Mucosa of gallbladder (tissue), 1 donor: Measurements from ENCODE around the gene ADAMTS17. TPM values are rescaled to one million over a fixed set of nuclear protein-coding genes. Genes with fewer than 3 reads are reported as not detected.
A peak's percentile ranks its signal among the peaks of the same experiment; 100 is the strongest.

Experiments used
- DNase-seq: peaks from one replicate; pipeline ENCODE4 v3.0.0-alpha.2; 2020; ENCODE audit warnings: low spot score
- total RNA-seq: library from RNA; stranded (reverse); gene quantifications from one replicate; pipeline ENCODE4 v1.2.1, GENCODE V29; 2021
- donor health status: DM: no; HTN: no; CAD: no.

Gene ADAMTS17
- total RNA-seq, result 3.6 TPM

GRCh38 chr15:100341750-100342560 is at the start of gene ADAMTS17:
Gene ADAMTS17, minus strand, starts transcription at chr15:100341975. Its CDS starts 76 bp downstream, at chr15:100341899.
- peak; percentile 96 for DNase-seq

DNA sequence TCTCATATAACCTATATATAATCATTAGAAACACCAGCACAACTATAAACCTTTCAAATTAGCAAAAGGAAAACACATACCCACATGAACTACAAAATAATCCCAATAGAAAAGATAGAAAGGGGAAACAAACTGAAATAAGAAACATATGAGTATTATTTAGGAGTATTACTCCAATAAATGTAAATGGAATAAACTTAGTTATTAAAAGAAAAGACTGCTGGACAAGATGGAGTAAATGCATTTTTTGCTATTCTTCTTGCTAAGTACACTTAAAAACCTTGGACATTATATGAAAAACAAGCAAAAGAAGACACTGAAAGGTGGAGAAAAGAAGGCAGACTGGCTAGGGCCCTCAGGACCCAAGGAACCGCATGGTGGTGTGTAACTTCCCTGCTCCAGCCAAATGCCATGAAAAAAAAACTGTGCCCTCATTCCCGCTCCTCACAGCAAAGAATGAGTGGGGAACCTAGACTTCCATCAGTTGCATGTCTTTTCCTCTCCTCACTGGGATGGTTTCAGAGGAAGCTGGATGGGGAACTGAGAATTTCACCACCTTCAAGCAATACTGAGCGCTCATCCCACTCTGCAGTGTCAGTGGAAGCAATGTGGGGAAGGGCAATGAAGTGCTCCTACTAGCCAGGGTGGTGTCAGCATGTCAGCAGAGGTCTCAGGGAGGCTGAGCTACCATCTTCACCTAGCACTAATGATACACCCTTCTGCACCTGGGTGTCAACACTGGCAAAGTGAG is 43.7 kb upstream of the ADAMTS17 start:
- no peak for DNase-seq

DNA sequence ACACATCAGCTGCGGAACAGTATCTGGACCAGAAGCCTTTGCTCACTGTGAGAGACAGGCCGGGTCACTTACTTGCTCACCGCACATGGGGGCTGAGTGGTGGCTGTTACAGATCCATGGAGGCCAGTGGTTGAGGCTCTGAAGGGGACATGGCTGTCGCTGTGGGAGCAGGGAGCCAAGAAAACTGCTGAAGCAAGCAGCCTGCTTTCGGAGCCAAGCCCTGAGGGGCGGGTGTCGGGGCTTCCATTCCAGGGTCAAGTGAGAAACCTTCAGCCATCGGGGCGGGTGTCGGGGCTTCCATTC is 42.3 kb upstream of the ADAMTS17 start:
- DNase-seq, result no peak

- DNase-seq, result peak; percentile 14
These were observed 41.7 kb upstream of the ADAMTS17 start for GRCh38 chr15:100383302-100384107.

DNA sequence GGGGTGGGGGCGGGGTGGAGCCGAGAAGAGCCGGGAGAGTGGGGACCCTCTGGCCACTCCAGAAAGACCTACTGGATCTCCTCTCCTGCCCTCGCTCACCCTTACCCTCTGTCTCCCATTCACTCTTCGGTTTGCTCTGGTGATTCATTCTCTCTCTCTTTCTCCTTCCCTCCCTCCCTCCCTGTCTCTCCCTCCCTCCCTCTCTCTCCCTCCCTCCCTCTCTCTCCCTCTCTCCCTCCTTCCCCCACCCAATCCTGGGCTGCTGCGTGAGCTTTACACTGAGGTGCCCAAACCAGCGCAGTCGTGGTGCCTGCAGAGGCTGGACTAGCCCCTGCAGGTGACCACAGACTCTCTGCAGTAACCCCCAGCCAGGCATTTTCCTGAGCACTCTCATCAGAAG is 32.2 kb upstream of the ADAMTS17 start:
- DNase-seq, result no peak

DNA sequence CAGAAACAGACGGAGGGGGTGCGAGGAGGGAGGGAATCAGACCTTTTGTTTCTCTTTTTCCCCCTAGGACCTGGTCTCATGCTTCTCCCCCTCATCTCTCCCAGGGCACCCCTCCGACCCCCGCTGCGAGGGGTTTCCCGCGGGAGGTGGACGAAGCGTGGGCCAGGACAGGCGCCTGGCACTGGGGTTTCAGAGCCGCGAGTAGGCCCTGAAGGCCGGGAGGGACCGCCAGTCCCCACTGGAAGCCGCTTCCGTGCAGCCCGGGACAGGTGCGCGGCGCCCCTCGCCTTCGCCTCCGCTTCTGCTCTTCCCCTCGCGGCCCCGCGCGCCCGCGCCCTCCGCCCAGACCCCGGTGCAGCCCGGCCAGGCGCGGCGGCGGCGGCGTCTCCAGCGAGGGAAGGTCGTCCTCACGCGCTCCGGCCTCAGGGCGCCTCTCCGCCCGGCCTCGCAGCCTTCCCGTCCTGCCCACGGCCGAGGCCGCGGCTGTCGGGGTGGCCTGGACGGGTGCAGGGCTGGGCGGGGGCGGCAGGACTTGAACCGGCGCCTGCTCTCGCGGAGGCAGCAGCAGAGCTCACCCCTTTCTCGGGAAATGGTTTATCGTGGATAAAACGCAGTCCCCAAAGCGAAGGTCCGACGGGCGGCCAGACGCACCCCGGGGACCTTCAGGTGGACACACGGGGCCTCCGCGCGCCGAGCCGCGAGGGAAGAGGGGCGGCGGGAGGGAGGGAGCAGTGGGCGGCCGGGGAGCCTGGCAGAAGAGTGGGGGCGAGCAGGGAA is 31.5 kb upstream of the ADAMTS17 start:
- no peak for DNase-seq

DNA sequence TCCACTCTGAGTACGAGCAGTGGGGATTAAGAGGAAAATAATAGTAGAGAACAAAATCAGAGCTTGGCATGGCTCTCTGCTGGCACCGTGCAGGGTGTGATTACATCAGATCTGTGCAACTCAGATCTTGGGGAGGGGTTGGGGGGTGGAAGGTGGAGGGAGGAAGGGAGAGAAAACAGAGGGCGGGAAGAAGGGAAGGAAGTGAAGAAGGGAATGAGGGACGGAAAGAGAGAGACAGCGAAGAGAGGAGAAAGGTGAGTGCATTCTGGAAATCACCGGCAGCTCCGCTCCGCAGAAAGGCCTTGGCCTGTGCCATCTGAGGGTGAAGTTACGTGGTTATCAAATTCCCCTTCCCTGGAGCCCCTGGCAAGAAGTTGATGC is 31.0 kb upstream of the ADAMTS17 start:
- DNase-seq, result no peak

DNA sequence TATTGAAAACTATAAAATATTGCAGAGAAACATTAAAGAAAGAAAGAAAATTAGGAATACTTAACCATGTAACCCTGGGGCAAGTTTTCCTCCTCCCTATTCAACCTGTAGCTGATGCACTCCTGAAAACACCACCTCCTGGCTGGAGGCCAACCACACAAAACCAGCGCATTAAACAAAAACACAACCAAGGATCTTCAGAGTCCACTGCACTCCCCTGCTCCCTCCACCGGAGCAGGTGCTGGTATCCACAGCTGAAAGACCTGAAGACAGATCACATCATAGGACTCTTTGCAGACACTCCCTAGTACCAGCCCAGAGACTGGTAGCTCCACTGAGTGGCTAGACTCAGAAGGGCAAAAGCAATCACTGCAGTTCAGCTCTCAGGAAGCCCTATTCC is 13.6 kb upstream of the ADAMTS17 start:
- DNase-seq, result no peak

DNA sequence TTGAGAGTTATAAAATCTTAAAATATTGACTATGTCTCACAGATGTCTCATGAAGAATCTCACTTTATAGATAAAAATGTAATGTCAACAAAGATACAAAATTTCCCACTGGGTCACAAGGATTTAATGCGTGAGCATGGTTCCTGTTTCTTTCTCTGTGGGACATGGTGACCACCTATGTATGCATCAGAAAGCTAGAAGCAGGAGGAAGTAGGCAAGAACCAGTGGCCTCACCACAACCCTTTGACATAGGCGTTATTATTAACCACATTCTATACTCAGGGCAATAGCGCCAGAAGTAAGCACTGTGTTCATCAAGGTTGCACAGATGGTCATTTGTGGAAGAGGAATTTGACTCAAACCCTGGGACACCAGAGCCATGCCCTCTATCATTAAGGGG is 11.7 kb upstream of the ADAMTS17 start:
- no peak for DNase-seq

DNA sequence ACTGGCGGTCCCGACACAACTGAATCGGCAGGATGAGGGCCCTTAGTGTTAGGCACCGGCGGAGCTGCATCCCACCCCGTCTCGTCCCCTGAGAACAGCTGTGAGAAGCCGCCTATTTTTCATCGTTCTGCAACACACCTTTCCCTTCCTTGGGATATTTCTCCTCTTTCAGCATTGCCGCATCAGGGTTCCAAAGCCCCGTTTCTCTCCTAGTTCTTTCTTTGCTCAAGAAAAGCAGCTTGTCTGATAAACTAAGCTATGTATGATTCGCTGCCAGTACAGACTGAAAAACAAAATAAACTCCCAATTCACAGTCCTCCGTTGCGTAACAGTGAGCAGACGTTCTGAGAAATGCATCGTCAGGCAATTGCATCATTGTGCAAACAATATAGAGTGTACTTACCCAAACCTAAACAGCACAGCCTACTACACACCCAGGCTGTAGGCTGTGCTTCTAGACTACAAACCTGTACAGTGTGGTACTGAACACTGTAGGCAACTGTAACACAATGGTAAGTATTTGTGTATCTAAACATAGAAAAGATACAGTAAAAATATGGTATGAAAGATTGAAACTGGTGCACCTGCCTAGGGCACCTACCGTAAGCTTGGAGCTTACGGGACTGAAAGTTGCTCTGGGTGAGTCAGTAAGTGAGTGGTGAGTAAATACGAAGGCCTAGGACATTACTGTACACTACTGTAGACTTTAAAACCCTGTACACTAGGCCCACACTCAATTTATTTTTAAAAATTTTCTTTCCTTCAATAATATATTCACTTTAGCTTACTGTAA is 8.9 kb upstream of the ADAMTS17 start:
- peak; percentile 48 for DNase-seq

DNA sequence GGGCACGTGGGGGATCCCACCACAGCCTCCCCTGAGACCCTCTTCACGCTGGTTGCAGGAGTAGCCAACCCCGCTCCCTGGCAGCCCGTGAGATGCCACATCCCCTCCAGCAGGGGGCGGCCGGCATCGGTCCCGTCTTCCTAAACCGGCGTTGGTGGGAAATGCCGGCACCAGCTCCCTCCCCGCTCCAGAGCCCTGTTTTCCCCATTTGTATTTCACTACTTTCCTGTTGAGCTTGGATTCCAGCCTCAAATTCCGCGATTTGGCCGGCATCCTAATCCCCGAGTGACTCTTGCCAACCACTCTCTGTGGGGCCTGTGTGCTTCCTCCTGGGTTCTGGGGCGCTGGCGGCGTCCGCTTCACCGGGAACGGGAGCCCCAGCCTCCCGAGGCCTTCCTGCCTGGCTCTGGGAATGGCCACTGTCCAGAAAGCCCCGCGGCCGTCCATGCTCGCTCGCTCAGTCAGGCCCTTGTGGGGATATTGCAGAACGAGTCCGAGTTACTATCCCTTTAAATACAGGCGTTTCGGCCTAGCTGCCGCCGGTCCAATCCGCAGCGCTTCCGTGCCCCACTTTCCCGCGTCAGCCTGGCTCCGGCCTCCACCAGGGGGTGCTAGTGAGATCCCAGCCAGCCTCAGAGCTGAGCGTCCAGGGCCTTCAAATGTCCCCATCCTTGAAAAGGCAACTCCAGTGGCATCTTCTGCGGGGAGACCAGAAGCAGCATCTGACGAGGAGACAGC is 8.1 kb upstream of the ADAMTS17 start:
- peak; percentile 96 for DNase-seq

DNA sequence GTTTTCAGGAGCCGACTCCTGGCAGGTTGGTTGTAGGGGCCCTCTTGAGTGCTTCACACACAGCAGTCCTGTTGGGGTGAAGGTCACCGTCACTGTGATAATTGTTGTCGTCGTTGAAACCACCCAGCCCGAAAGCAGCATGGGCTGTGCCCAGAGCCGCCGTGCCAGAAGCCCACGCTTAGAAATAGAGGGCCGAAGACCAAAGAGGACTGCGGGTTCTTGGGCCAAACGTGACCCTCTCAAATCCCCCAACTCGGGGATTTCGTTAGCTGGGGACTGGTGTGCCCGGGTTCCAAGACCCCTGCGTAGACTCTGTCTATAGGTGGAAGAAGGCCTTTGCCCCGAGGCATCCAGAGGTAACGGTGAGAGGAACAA is 7.5 kb upstream of the ADAMTS17 start:
- no peak for DNase-seq

- no peak for DNase-seq
These were observed 6.8 kb upstream of the ADAMTS17 start for GRCh38 chr15:100348578-100348977.

- no peak for DNase-seq
These were observed 5.2 kb upstream of the ADAMTS17 start for GRCh38 chr15:100346866-100347512.

DNA sequence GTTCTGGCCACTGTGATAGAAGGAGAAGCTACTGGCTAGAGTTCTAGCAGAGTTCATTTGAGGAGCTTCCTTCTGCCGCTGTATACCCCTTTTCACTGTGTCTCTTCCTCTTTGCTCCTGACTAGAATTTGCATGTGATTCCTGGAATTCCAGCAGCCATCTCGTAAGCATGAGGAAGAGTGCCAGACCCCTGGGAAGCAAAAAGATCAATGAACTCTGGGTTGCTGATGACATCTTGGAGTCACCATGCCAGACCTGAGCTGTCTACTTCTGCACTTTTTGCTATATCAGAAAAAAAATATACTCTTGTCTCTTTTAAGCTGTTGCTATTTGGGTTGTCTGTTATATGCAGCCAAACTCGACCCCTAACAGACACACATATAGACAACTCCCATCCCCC is 3.7 kb upstream of the ADAMTS17 start:
- DNase-seq, result no peak

- DNase-seq, result no peak
These were observed 1.5 kb upstream of the ADAMTS17 start for GRCh38 chr15:100343251-100343650.

- DNase-seq, result no peak
These were observed 481 bp downstream of the ADAMTS17 start for GRCh38 chr15:100341239-100341749.

- DNase-seq, result no peak
These were observed 995 bp downstream of the ADAMTS17 start for GRCh38 chr15:100340721-100341238.

DNA sequence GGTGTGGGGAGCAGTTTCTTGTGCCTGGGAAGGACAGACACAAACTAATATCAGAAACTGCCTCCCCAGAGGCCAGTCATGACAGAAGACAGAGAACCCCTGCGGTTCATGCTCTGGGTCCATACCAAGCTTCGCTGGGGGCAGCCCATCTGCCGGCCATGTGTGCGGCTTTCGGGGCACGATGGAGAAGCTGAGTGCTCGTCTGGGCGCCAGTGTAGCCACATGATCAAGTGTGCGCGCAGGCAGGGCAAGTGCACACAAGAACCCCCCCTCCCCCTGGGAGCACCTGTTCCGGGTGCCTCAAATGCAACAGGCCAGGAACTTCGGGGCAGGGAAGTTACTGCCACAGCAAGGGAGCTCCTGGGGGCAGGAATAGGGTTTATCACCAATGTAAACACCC is 1.8 kb downstream of the ADAMTS17 start:
- DNase-seq, result no peak
